GM11168 (cell line): Measurements from ENCODE around the gene MTMR12.

Source experiments
- in situ Hi-C: fragments of 300-500 bp; cut with MboI; formaldehyde crosslinking; loops from one replicate; pipeline ENCODE4 v1.12.0; 2022; ENCODE audit warnings: low sequenced_read_pairs; ENCODE audit not compliant: unreplicated experiment

Gene MTMR12, protein sequence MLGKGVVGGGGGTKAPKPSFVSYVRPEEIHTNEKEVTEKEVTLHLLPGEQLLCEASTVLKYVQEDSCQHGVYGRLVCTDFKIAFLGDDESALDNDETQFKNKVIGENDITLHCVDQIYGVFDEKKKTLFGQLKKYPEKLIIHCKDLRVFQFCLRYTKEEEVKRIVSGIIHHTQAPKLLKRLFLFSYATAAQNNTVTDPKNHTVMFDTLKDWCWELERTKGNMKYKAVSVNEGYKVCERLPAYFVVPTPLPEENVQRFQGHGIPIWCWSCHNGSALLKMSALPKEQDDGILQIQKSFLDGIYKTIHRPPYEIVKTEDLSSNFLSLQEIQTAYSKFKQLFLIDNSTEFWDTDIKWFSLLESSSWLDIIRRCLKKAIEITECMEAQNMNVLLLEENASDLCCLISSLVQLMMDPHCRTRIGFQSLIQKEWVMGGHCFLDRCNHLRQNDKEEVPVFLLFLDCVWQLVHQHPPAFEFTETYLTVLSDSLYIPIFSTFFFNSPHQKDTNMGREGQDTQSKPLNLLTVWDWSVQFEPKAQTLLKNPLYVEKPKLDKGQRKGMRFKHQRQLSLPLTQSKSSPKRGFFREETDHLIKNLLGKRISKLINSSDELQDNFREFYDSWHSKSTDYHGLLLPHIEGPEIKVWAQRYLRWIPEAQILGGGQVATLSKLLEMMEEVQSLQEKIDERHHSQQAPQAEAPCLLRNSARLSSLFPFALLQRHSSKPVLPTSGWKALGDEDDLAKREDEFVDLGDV

DNA sequence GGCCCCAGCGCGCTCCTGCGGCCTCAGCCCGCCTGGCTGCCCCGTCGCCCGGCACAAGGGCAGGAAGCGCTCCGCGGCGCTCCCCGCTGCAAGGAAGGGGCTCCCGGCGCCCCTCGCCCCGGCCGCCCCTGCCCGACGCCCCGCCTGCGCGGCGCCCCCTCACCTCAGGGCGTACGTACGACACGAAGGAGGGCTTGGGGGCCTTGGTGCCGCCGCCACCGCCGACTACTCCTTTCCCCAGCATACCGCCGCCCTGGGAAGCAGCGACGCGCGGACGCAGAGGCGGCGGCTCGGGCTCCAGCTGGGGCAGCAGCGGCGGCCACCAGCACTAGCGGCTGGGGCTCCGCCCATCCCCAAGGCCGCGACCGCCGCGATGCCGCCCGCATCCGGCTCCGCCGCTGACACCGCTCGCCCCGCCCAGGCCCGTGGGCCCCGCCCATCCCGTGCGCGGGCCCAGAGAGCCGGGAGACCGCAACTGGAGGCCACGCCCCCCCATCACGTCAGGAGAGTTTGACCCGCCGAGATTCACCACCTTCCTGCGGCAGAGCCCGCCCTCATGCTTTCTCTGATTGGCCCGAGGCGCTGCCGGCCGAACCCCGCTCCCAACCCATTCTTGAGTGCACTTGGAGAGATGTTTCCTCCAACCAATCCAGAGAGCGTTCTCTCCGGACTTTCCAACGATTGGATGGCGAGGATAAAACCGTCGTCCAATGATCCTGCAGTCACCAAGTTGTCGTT lies at the start of gene MTMR12:
TSS of gene MTMR12 (minus strand) at position 345 of the 738 bp plus-strand sequence. CDS start at position 244, 101 bp downstream.
- in situ Hi-C loops, result no loop called here

DNA sequence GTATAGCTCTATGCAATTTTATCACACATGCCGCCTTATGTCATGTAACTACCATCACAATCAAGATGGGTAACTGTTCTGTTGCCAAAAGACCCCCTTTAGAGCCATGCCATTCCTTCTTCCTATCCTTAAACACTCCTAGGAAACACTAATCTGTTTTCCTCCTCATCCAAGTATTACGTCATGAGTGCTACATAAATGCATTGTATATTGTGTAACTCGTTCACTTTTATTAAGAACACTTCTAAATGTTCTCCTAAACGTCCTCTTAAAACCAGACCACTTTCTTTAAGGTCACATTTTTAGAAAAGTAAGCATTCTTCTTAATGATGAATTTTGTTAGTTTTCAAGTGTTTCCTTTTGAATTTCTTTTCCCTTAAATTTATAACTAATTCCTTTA lies 49.8 kb upstream of the MTMR12 start:
- in situ Hi-C loops, result no loop called here

DNA sequence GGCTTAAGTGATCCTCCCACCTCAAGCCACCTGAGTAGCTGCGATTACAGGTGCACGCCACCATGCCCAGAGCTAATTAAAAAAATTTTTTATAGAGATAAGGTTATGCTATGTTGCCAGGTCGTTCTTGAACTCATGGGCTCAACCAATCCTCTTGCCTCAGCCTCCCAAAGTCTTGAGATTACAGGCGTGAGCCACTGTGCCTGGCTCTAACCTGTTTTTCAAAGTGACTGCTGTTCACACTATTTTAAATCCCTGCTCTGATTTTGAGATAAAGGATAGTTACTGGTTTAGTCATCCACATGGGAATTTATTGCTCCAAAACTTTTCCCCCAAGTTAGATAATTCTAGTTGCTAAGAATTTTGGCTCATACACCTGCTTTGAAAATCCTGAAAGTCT lies 48.2 kb upstream of the MTMR12 start:
- in situ Hi-C loops, result no loop called here

DNA sequence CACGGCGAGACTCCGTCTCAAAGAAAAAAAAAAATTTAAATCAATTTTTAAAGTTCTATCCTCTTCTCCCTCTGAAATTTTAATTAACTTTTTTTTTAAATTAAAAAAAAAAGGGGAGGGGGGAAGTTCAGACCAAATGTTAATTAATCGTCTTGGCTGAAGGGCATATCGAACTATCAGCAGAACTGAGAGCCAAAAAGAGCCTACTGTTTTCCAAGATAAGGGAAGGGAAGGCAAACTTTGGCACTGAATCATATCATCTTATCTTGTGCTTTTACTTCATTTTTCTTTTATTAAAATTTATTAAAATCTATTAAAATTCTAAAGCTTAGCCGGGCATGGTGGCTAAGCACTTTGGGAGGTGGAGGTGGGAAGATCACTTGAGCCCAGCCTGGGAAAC lies 45.9 kb upstream of the MTMR12 start:
- in situ Hi-C loops, result no loop called here

DNA sequence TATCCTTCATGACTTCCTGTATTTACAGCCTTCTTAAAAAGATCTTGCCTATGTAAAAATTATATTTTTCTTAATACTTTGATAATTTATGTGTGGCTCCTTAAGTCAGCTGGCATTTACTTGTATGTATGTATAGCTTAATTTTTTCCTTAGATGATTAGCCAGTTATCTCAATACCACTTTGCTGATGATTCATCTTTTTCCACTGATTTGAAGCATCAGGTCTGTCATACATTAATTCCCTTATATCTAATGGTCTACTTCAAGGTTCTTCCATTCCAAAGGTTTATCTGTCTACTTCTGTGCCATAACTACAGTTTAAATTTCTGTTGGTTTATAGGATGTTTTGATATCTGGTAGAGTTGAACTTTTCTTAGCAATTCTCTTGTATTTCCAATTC lies 44.9 kb upstream of the MTMR12 start:
- in situ Hi-C loops, result no loop called here

DNA sequence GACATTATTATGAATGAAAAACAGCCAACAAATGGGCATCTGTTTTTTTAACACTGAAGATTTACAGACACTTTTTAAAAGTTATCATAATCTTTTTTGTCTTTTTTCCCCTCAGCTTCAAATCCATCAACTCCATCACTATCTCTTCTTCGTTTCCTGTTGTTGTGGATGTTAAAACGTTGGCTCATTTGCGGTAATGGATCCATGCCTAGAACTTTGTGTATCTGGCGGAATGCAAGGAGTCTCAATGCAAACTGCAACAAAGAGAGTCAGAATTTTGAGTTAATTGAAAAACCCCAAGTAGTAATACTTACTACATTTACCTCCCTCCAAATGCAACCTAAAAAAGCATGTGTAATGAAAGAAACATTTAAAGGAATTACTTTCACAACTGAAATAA lies 42.9 kb upstream of the MTMR12 start:
- in situ Hi-C loops, result no loop called here

DNA sequence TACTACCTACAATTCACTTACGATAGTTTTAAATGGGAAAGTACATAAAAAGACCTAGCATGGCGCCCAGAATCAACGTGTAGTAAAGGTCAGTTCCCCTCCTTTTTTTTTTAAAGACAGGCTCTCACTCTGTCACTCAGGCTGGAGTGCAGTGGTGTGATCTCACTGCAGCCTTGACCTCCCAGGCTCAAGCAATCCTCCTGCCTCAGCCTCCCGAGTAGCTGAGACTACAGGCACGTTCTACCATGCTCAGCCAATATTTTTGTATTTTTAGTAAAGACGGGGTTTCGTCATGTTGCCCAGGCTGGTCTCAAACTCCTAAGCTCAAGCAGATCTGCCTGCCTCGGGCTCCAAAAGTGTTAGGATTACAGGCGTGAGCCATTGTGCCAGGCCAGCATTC lies 40.7 kb upstream of the MTMR12 start:
- in situ Hi-C loops, result no loop called here

DNA sequence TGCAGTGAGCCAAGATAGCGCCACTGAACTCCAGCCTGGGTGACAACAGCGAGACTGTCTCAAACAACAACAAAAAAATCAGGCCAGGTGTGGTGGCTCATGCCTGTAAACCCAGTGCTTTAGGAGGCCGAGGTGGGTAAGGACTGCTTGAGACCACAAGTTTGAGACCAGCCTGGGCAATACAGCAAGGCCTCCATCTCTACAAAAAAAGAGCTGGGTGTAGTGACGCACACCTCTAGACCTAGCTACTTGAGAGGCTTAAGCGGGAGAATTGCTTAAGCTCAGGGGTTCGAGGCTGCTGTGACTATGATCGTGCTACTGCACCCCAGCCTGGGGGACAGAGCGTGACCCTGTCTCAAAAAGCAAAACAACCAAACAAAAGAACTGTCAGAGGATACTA lies 39.9 kb upstream of the MTMR12 start:
- in situ Hi-C loops, result no loop called here

DNA sequence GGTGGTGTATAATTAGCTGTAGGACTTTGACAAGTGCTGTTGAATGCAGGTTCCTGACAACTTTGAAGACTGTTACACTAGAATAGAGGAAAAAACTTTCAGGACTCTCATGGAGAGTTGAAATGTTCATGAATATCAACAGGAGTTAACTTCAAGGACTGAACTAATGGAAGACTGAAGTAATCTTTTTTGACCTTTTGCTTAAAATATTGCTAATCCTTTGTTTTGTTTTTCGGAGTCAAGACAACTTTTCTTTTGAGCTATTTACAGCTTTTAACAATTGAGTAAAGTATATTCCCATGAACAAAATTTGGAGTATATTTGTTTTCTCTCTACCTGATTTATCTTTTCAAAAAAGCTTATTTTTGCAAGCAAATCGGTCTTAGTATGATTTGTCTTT lies 34.1 kb upstream of the MTMR12 start:
- in situ Hi-C loops, result no loop called here

DNA sequence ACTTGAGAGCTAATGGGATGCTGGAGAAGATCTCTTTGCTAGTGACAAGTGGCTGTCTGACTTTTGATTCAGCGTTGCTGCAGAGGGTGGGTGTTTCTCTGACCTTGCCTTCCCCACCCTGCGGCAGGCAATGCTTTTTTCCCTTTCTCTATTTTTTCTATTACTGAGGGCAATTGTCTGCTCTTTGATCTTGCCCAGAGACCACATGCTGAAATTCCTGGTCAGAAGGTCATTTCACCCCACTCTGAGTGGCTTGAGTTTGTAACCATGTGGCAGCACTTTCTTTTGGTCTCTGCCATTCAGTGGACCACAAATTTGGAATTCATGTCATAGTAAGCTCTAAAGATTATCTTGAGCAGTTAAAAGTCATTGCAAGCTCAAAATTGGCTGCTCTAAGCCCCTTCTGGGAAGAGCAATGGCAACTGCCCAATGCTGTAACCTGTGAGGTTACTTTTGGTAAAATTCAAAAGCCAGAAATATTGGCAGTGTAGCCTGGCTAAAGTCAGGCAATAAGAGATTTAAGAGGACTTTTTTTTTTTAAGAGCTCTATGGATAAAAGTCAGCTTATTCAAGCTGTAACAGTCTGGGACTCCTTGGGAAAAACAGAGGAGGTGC lies 30.4 kb upstream of the MTMR12 start:
- in situ Hi-C loops, result no loop called here

DNA sequence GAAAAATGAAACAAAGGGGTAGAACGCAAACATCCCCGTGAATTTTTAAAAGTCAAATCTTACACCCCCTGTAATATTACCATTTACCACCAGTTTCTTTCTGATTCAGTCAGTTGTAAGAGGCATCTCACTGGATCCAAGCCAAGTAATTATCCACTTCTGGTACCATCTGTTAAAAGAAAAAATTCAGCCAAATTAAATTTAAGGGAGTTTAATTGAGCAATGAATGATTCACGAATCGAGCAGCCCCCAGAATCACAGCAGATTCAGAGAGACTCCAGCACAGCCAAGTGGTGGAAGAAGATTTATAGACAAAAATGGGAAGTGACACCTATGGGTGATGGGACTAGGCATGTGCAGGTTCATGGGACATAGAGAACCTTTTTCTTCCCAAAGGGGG lies 29.9 kb upstream of the MTMR12 start:
- in situ Hi-C loops, result no loop called here

DNA sequence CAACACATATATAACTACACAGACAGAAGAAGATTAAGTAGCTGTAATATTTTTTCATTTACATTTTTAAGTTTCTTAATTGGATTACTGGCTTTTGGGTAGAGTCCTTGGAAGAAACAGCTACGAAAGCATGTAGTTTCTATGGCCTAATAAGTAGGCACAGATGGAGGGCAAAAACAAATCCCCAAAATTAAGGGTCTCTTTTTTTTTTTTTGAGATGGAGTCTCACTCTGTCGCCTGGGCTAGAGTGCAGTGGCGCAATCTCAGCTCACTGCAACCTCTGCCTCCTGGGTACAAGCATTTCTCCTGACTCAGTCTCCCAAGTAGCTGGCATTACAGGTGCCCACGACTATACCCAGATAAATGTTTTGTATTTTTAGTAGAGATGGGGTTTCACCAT lies 27.1 kb upstream of the MTMR12 start:
- in situ Hi-C loops, result no loop called here

DNA sequence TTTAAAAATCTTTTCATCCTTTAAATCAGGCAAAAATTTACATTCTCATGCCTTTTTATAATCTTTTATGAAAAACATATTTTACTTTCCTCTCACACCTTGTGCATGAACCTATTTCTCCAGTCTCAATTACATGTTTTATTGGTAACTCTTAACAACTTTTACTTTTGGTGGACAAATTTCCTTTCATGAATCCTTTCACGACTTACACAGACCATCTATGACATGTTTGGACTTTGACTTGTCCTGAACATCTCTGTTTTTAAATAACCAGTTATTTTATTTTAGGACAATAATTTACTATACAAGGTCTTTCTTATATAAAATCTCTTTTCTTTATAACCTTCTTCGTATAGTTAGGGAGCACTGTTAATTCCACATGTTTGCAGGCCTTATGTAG lies 26.5 kb upstream of the MTMR12 start:
- in situ Hi-C loops, result no loop called here

DNA sequence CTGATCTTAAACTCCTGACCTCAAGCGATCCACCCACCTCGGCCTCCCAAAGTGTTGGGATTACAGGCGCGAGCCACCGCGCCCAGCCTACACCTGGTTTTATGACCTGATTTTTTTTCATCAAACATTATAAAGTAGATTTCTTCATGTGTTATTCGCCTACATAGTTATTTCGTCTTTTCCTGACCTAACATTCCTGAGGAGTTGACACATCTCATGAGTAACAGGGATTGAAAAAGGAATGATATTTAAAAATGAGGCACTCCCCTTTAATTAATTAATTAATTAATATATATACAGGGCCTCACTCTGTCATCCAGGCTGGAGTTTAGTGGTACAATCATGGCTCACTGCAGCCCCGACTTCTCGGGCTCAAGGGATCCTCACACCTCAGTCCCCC lies 20.2 kb upstream of the MTMR12 start:
- in situ Hi-C loops, result no loop called here

DNA sequence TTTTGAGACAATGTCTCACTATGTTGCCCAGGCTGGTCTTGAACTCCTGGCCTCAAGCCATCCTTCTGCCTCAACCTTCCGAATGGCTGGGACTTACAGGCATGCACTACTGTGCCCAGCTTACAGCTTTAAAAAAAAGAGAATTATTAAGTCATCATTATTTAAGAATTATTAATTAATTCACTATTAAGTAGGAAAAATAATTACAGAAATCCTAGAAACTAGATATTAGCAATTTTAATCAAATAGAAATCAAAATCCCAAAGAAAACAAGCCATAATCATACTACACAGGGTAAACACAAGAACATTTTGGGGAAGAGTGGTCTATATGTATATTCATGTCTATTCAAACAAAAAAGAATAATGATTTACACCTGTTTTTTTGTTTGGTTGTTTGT lies 19.6 kb upstream of the MTMR12 start:
- in situ Hi-C loops, result no loop called here

DNA sequence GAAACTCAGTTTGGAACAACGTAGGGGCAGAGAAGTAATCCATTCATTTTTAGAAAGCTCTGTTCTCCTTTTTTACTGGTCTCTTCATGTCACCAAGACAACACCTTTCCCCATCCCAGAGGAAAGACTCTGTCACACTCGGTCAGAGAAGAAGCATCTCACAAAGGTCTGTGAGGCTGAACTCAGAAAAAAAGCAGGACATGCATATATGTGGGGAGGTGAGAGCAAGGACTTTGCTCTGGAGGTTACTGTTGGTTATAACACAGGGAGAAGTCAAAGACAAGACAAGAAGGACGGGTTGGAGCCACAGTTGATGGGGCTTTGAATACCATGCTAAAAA lies 19.2 kb upstream of the MTMR12 start:
- in situ Hi-C loops, result no loop called here

DNA sequence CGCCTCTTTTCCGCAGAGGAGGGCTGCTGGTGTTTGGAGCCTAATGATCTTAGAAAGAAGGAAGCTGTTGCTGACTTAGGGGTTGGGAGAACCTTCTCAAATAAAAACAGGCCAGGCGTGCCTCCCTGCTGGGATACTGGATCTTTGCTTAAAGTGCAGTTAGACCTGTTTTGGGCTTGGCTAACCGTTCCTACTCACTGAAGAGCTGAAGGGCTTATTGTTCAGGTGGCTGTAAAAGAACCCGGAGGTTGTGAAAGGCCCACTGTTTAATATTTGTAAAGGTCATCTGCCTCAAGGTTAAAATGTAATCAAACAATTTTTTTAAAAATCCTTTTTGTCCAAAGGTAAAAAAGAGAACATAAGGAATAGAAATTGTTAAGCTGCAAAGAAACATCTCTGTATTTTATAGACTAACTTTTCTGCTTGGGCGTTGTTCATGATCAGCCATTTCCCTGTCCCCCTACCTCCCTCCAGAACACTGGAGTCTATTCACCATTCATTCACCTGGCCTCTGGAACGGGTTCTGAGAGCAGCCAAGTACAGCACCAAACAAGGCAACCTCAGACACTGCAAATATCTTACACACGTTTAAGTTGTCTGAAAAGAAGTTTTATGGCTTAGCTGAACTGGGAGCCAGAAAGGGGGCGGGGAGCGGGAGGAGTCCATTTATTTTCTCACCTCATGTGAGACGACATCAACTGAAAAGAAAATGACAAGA lies 18.6 kb upstream of the MTMR12 start:
- in situ Hi-C loops, result no loop called here

DNA sequence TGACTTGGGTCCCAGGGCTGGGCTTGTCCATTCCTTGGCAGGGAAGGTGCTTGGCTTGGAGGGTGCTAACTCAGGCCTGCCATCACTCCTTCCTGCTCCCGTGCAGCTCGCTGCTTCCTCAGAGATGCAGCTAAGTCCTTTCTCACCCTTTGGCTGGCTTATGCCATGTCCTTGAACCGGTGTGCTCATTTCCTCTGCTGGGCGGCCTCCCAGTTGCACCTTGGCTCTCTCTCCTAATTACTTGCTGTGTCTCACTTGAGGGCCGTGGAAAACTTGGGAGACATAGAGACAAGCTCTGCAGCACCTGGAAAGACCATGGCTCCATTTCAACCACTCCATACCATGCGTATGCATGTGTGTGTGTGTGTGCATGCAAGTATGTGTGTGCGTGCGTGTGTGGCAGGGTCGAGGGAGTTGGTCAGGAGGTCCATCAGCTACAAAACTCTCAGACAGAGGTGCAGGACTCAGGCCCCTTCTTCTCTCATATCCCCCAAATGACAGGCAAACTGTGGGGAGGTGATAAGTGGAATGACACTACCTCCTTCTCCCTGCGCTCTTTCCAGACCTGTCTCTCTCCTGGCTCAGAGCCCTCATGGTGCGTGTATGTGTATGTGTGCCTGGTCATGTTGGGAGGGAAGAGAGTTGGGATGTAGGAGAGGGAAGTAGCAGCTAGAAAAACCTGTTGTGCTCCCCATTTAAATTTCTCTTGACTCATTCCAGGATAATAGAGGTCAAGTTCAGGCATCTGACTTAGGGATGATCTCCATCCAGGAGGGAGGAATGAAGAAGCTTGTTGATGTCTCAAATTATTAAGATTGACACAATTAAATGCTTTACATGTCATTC lies 17.6 kb upstream of the MTMR12 start:
- in situ Hi-C loops, result no loop called here

DNA sequence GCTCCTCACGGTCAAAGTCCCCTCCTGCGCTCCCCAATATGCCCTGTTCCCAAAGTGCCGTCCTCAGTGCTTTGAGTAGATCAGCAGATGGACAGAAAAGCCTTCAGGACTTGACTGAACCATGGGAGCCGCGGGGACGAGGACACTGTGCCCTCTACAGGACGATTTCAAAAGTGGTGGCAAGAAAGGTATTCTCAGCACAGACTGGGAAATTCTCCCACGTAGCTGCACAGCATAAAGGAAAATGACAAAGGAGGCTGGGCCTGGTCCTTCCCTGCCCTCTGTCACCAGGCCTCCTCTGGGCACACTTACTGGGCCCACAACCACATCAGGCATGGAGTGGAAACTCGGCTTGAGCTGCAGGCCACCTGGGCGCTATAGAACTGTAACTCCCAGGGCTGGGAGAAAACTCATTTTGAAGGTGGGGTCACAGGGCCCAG lies 16.7 kb upstream of the MTMR12 start:
- in situ Hi-C loops, result loop anchor here (5.0 kb wide), 1 partner anchor 102 kb away; no protein-coding TSS in a partner anchor
